SU-DHL-6 (cell line): ENCODE measurements around the gene C17orf58.
A peak's percentile ranks its signal among the peaks of the same experiment; 100 is the strongest.

Source experiments
- H2AFZ ChIP-seq: fragments of 200-600 bp; sonication (generic); 2 replicates; pipeline ENCODE4 v1.6.1; 2014; ENCODE audit warnings: low read depth, mild to moderate bottlenecking, moderate library complexity, mixed read lengths, antibody characterized with exemption, low read length; ENCODE audit not compliant: severe bottlenecking
- H3F3A ChIP-seq: fragments of 200-600 bp; shearing (Covaris generic); 2 replicates; pipeline ENCODE4 v1.6.0; 2016; ENCODE audit warnings: antibody characterized with exemption, mild to moderate bottlenecking; ENCODE audit not compliant: insufficient read depth
- H3K27ac ChIP-seq: fragments of 200-600 bp; sonication (generic); 2 replicates; pipeline ENCODE4 v1.5.1; 2016; ENCODE audit warnings: low read depth, mild to moderate bottlenecking, low read length, moderate library complexity, mixed read lengths
- H3K27me3 ChIP-seq: fragments of 200-600 bp; sonication (generic), shearing (Covaris generic); 2 replicates; pipeline ENCODE4 v1.6.0; 2014; ENCODE audit warnings: mild to moderate bottlenecking, low read length
- H3K36me3 ChIP-seq: fragments of 200-600 bp; sonication (generic); 2 replicates; pipeline ENCODE4 v1.6.1; 2014; ENCODE audit warnings: mild to moderate bottlenecking, low read length, mixed read lengths
- H3K4me2 ChIP-seq: fragments of 300-600, 200-600 bp; shearing (Covaris generic), sonication (generic); 2 replicates; pipeline ENCODE4 v1.6.0; 2014; ENCODE audit warnings: low read length, low read depth, mild to moderate bottlenecking; ENCODE audit not compliant: poor library complexity, severe bottlenecking
- H3K4me3 ChIP-seq: fragments of 200-600 bp; sonication (generic); 2 replicates; pipeline ENCODE4 v1.5.1; 2014; ENCODE audit warnings: antibody characterized with exemption, low read length, mild to moderate bottlenecking, mixed read lengths; ENCODE audit not compliant: insufficient read depth, poor library complexity, severe bottlenecking
- H3K79me2 ChIP-seq: fragments of 200-600 bp; sonication (generic); 2 replicates; pipeline ENCODE4 v1.6.1; 2014; ENCODE audit warnings: mild to moderate bottlenecking, low read length, moderate library complexity; ENCODE audit not compliant: insufficient read depth
- H3K9ac ChIP-seq: fragments of 200-600 bp; sonication (generic); 2 replicates; pipeline ENCODE4 v1.7.0; 2014; ENCODE audit warnings: mild to moderate bottlenecking, low read length
- H3K9me2 ChIP-seq: fragments of 200-600 bp; sonication (generic); replicated peaks from 2 replicates; pipeline ENCODE4 v1.6.1; 2014; ENCODE audit warnings: low read length; ENCODE audit not compliant: insufficient read depth
- H3K9me3 ChIP-seq: fragments of 200-600 bp; sonication (generic); 2 replicates; pipeline ENCODE4 v1.6.1; 2014; ENCODE audit warnings: low read length, mixed read lengths; ENCODE audit not compliant: insufficient read depth
- H4K20me1 ChIP-seq: fragments of 200-600 bp; sonication (generic); 2 replicates; pipeline ENCODE4 v1.6.1; 2014; ENCODE audit warnings: low read depth, mild to moderate bottlenecking, antibody characterized with exemption, low read length, moderate library complexity, mixed read lengths
- CTCF ChIP-seq: fragments of 200-600 bp; sonication (generic); IDR thresholded peaks from one replicate; pipeline ENCODE4 v1.5.1; 2017; ENCODE audit warnings: antibody characterized with exemption, mild to moderate bottlenecking, low read length, moderate library complexity; ENCODE audit not compliant: insufficient read depth, poor library complexity, severe bottlenecking
- EZH2phosphoT487 ChIP-seq: fragments of 200-600 bp; sonication (generic), shearing (Covaris generic); conservative IDR thresholded peaks from 2 replicates; pipeline ENCODE4 v1.6.1; 2018; ENCODE audit warnings: mild to moderate bottlenecking, antibody characterized with exemption, low read length, moderate library complexity, mixed read lengths

The C17orf58 gene

GRCh38 chr17:67994817-67995569 lies 1.3 kb downstream of the C17orf58 start:
- no peaks in the 10 kb centered on the region for H3K9me3 ChIP-seq
- H3K9me2 ChIP-seq: no peaks in the 10 kb centered on the region
- no peaks in the 10 kb centered on the region for H3K79me2 ChIP-seq
- H3K27ac ChIP-seq: no peak overlapping the region
- peaks cover 28% of the 10 kb centered on the region for H3F3A ChIP-seq
- peak overlapping the region; percentile 25 for H3K4me3 ChIP-seq
- H3K9ac ChIP-seq: peak overlapping the region; percentile 29; the same call in 1 of the 2 replicates
- H3K4me2 ChIP-seq: peak overlapping the region; percentile 69
- no peak for TF ChIP-seq EZH2phosphoT487
- TF ChIP-seq CTCF: no peak
- H3K27me3 ChIP-seq: no peaks in the 10 kb centered on the region
- H3K36me3 ChIP-seq: no peaks in the 10 kb centered on the region
- no peaks in the 10 kb centered on the region for H4K20me1 ChIP-seq
- H2AFZ ChIP-seq: no peak overlapping the region

DNA sequence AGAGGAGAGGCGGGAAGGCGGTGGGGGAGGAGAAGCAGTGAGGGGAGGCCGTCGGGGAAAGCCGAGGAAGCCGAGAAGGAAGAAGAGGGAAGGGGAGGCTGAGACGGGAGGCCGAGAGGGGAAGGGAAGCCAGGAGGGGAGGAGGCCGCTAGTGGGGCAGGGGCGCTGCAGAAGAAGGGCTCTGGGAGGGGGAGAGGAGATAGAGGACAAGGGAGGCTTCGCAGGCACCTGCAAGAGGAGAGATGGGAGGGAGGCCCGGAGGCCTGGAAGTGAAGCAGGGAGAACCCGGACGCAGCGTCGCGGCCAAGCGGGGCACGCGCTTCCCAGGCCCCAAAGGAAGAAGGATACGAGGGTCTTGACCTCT lies 2.3 kb downstream of the C17orf58 start:
- Histone ChIP-seq H3K27ac (peak overlapping the region; percentile 86), H2AFZ (peak overlapping the region; percentile 69), H3K4me3 (peak overlapping the region; percentile 85)

DNA sequence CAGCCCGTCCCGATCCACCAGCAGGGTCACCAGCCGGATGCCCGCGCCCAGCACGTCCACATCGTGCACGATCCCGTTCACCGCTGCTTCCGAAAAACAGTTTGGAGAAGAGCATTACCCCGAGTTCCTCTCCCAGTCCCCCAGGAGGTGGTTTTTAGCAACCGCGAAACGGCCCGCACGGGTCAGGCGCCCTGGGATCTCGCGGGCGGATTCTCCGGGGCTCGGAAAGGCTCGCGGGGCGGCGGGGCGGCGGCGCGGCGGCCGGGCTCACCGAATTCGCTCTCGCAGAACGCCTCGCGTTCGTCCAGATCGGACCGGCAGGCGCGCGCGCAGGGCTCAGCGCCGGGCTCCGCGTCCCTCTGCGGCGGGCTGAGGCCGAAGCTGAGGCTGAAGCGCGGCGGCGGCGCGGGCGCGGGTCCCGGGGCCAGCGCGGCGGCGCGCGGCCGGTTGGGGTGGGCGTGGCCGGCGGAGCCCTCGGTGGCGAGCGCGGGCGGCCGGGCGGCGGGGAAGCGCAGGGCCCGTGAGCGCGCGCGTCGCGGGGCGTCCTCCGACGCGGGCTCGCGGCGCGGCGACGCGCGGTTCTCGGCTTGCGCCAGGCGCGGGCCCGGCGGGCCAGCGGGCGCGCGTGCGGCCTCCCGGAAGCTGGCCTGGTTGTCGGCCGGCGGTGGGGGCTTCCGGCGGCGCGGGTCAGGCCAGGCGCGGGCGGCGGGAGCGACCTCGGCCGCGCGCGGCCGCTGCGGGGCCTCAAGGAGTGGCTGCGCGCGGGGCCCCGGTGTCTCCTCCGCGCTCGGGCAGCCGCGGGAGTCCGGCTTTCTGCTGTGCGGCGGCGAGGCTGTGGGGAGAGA lies 2.9 kb downstream of the C17orf58 start:
- H3K27ac ChIP-seq: peak overlapping the region; percentile 86
- no peaks in the 10 kb centered on the region for H3K9me2 ChIP-seq
- H3K79me2 ChIP-seq: no peaks in the 10 kb centered on the region
- no peaks in the 10 kb centered on the region for H3K27me3 ChIP-seq
- no peak for TF ChIP-seq EZH2phosphoT487
- TF ChIP-seq CTCF: no peak
- peak overlapping the region; percentile 85 for H3K4me3 ChIP-seq
- no peaks in the 10 kb centered on the region for H4K20me1 ChIP-seq
- H3K4me2 ChIP-seq: peak overlapping the region; percentile 84
- H3K9ac ChIP-seq: peak overlapping the region; percentile 95
- no peaks in the 10 kb centered on the region for H3K9me3 ChIP-seq
- H3K36me3 ChIP-seq: no peaks in the 10 kb centered on the region
- H3F3A ChIP-seq: peaks cover 28% of the 10 kb centered on the region
- peak overlapping the region; percentile 82 for H2AFZ ChIP-seq

More for the DNA sequence above, 2.3 kb downstream of the C17orf58 start:
- TF ChIP-seq CTCF (no peak), EZH2phosphoT487 (no peak)
- H3K79me2 ChIP-seq: no peaks in the 10 kb centered on the region
- H3K27me3 ChIP-seq: no peaks in the 10 kb centered on the region
- no peaks in the 10 kb centered on the region for H3K36me3 ChIP-seq
- H3K9ac ChIP-seq: peak overlapping the region; percentile 95
- peaks cover 28% of the 10 kb centered on the region for H3F3A ChIP-seq
- H3K4me2 ChIP-seq: peak overlapping the region; percentile 69
- H3K9me3 ChIP-seq: no peaks in the 10 kb centered on the region
- no peaks in the 10 kb centered on the region for H4K20me1 ChIP-seq
- no peaks in the 10 kb centered on the region for H3K9me2 ChIP-seq
